ENCODE measurements around the gene ABTB1. TPM values are rescaled to one million over a fixed set of nuclear protein-coding genes. Genes with fewer than 3 reads are reported as not detected.

The ABTB1 gene
- total RNA-seq, 2 experiments from 2014 or later, result 9.7 to 10.6 TPM

DNA sequence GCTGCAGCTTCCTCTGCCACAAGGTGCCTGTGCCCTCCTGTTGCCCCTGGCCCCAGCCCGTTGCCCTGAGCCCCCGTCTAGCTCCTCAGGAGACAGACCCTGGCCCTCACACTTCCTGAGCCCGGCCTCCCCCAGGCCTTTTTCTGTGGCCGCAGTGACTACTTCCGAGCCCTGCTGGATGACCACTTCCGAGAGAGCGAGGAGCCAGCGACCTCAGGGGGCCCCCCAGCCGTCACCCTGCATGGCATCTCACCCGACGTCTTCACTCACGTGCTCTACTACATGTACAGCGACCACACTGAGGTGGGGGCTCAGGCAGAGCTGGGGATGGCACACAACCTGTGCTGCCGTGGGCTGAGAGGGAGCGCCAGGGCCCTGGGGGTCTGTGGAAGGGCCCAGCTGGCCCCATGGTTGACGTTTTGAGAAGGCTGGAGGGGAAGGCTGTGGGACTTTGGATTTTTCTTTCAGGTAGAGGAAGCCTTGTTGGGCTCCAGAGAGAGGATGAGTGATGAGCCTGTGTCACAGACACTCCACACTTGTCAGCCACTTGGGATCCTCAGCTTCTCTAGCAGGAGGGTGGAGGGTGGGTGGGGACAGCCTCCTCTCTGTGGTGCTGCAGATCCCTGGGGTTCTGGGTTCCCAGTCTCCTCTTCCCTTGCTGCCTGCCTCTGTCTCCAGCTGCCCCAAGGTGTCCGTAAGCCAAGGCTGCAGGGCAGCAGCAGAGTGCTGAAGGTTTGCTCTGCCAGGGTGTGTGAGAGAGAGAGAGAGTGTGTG, 5.0 kb downstream of the ABTB1 start:
- TF ChIP-seq, protein P1, sequence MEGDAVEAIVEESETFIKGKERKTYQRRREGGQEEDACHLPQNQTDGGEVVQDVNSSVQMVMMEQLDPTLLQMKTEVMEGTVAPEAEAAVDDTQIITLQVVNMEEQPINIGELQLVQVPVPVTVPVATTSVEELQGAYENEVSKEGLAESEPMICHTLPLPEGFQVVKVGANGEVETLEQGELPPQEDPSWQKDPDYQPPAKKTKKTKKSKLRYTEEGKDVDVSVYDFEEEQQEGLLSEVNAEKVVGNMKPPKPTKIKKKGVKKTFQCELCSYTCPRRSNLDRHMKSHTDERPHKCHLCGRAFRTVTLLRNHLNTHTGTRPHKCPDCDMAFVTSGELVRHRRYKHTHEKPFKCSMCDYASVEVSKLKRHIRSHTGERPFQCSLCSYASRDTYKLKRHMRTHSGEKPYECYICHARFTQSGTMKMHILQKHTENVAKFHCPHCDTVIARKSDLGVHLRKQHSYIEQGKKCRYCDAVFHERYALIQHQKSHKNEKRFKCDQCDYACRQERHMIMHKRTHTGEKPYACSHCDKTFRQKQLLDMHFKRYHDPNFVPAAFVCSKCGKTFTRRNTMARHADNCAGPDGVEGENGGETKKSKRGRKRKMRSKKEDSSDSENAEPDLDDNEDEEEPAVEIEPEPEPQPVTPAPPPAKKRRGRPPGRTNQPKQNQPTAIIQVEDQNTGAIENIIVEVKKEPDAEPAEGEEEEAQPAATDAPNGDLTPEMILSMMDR (IDR thresholded peaks at IDR 0.05), result no peak
- Mint-ChIP-seq H3K27ac (no peak overlapping the region), H3K27me3 (no peaks in the 10 kb centered on the region), H3K4me3 (no peak overlapping the region), H3K36me3 (ENCODE audit: low read depth) (no peaks in the 10 kb centered on the region), H3K9me3 (no peaks in the 10 kb centered on the region), H3K4me1 (ENCODE audit: low read depth) (peaks cover 19% of the 10 kb centered on the region)
- intact Hi-C loops (cut with micrococcal nuclease), result no loop called here
- ATAC-seq (no peak), DNase-seq (no peak)
- POLR2A ChIA-PET, result no interaction called here
- CTCF ChIA-PET, result interaction anchor here (1.3 kb wide), 1 partner anchor 25 kb away, joined by 4 read pairs; no protein-coding TSS in a partner anchor

DNA sequence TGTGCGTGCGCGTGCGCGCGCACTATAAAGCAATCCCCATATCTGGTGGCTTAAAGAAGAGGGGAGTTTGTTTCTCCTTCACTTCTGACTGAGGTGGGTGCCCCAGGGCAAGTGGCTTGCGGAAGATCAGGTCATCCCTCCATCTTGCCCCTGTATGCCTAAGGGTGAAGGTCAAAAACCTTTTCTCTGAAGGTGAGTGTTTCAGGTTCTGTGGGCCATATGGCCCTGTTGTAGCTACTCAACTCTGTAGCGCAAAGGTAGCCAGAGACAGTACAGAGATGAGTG, 5.5 kb downstream of the ABTB1 start:
- DNase-seq, result no peak
- TF ChIP-seq, protein P1 (IDR thresholded peaks at IDR 0.05), result no peak
- no peak overlapping the region for H3K27ac Mint-ChIP-seq
- H3K36me3 Mint-ChIP-seq (ENCODE audit: low read depth), result no peaks in the 10 kb centered on the region
- no peaks in the 10 kb centered on the region for H3K9me3 Mint-ChIP-seq
- H3K4me1 Mint-ChIP-seq (ENCODE audit: low read depth), result peaks cover 19% of the 10 kb centered on the region
- H3K4me3 Mint-ChIP-seq, result no peak overlapping the region
- intact Hi-C loops (cut with micrococcal nuclease), result no loop called here
- CTCF ChIA-PET, result interaction anchor here (1.3 kb wide), 1 partner anchor 26 kb away, joined by 4 read pairs; no protein-coding TSS in a partner anchor
- no peaks in the 10 kb centered on the region for H3K27me3 Mint-ChIP-seq
- ATAC-seq, result no peak
- POLR2A ChIA-PET, result no interaction called here

DNA sequence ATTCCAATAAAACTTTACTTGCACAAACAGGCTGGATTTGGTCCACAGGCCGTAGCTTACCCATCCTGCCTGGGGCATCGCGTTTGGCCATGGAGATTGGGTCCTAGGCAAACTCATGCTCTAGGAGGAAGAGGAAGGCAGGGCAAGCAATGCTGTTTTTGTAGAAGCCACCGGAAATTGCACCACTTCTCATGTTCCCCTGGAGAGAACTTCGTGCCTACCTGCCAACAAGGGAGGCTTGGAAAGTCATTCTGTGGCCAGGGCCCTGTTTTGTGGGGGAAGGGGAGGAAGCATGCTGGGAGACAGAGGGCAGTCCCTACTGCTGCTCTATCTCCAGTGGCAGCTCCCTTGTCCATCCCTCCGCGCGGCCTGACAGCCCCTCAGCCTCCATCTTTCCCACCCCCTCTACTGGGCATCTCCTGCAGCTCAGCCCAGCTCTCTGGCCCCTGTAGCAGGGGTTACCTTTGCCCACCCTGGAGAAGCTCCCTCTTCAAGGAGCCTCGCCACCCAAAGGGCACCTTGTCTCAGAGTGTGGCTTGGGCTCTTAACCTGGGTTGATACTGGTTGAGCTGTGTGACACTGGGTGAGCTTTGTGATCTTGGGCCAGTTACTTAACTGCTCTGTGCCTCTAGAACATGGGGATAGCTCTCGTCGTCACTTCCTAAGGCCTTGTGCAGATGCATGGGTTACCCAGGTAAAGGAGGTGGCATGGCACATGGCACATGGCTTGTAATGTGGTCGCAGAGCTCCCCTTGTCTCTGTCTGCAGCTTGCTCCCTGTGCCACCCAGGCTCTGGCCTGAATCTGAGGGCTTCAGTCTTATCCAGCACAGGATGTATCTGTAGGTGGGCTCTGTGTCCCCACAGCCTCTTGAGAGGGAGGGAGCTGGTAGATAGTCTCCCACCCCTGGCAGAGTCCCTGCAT, 6.1 kb downstream of the ABTB1 start:
- no peaks in the 10 kb centered on the region for H3K27me3 Mint-ChIP-seq
- H3K36me3 Mint-ChIP-seq (ENCODE audit: low read depth), result no peaks in the 10 kb centered on the region
- H3K9me3 Mint-ChIP-seq, result no peaks in the 10 kb centered on the region
- no peak for ATAC-seq
- intact Hi-C loops (cut with micrococcal nuclease), result no loop called here
- no peak for DNase-seq
- no peak overlapping the region for H3K4me3 Mint-ChIP-seq
- POLR2A ChIA-PET, result interaction anchor here (0.9 kb wide), 1 partner anchor 57 kb away, joined by 3 read pairs; no protein-coding TSS in a partner anchor
- peaks cover 20% of the 10 kb centered on the region for H3K4me1 Mint-ChIP-seq (ENCODE audit: low read depth)
- TF ChIP-seq, protein P1 (IDR thresholded peaks at IDR 0.05), result no peak
- H3K27ac Mint-ChIP-seq, result no peak overlapping the region
- CTCF ChIA-PET, result interaction anchor here (0.6 to 1.3 kb wide), 4 partner anchors 17 to 41 kb away, joined by 3 to 4 read pairs (median 3); no protein-coding TSS in a partner anchor

DNA sequence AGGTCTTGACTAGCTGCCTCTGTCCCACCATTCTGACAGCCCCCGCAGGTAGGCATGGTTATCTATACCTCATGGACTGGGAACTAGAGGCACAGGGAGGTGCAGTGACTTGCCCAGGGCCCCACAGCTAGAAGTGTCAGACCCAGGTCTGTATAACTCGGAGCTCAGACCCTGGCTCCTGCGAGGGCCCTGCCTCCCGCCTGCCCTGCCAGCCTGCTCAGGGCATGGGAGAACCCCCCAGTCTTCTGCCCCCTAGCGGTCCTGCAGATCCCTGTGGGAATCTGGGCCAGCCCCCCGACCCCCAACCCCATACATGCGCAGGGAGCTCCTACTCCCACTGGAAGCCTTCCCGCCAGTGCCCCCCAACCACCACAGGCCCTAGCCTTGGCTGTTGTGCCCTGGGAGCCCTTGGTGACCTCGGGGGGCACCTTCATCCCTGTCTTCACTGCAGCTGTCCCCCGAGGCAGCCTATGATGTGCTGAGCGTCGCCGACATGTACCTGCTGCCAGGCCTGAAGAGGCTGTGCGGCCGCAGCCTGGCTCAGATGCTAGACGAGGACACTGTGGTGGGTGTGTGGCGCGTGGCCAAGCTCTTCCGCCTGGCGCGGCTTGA, 6.9 kb downstream of the ABTB1 start:
- TF ChIP-seq, protein P1 (IDR thresholded peaks at IDR 0.05), result no peak
- Mint-ChIP-seq H3K36me3 (ENCODE audit: low read depth) (no peaks in the 10 kb centered on the region), H3K9me3 (no peaks in the 10 kb centered on the region), H3K27ac (no peak overlapping the region), H3K4me3 (no peak overlapping the region), H3K27me3 (no peaks in the 10 kb centered on the region), H3K4me1 (ENCODE audit: low read depth) (peaks cover 17% of the 10 kb centered on the region)
- no peak for ATAC-seq
- ChIA-PET CTCF (interaction anchor here (0.6 to 1.2 kb wide), 3 partner anchors 16 to 42 kb away, joined by 3 read pairs; no protein-coding TSS in a partner anchor), POLR2A (interaction anchor here (0.9 kb wide), 1 partner anchor 58 kb away, joined by 3 read pairs; no protein-coding TSS in a partner anchor)
- no peak for DNase-seq
- intact Hi-C loops (cut with micrococcal nuclease), result no loop called here
